Activated CD8-positive, alpha-beta T cell treated with anti-CD3 and anti-CD28 coated beads, Interleukin-2, amount 10 ng/mL, durations not matched to agents 7 days and 5 days (primary cell): ENCODE results near the gene TPRN. TPM values are rescaled to one million over a fixed set of nuclear protein-coding genes. Genes with fewer than 3 reads are reported as not detected.
A peak's percentile ranks its signal among the peaks of the same experiment; 100 is the strongest.

Source experiments
- ATAC-seq: fragments of 150-1000 bp; cut with Tn5 transposase; one replicate; pipeline ENCODE4 v1.10.0; 2021; ENCODE audit warnings: moderate library complexity
- CTCF ChIA-PET: fragments of 350-600 bp; sonication (Branson Sonifier 250); formaldehyde crosslinking; loops from one replicate; lab custom pipeline; 2021; ENCODE audit warnings: antibody characterized with exemption; lab: Charles Lee
- POLR2A ChIA-PET: fragments of 350-600 bp; sonication (Branson Sonifier 250); formaldehyde crosslinking; loops from one replicate; lab custom pipeline; 2021; ENCODE audit warnings: antibody characterized with exemption; lab: Charles Lee
- DNase-seq: peaks from one replicate; pipeline ENCODE4 v3.0.0-alpha.2; 2020
- H3K27ac Mint-ChIP-seq: one replicate; pipeline ENCODE4 v1.8.0; 2021; ENCODE audit warnings: mild to moderate bottlenecking, mixed read lengths
- H3K27me3 Mint-ChIP-seq: one replicate; pipeline ENCODE4 v1.8.0; 2021; ENCODE audit warnings: low read depth, mixed read lengths
- H3K36me3 Mint-ChIP-seq: one replicate; pipeline ENCODE4 v1.8.0; 2021; ENCODE audit warnings: low read depth, mixed read lengths
- H3K4me1 Mint-ChIP-seq: one replicate; pipeline ENCODE4 v1.8.0; 2021; ENCODE audit warnings: low read depth, mixed read lengths
- H3K4me3 Mint-ChIP-seq: one replicate; pipeline ENCODE4 v1.8.0; 2021; ENCODE audit warnings: mild to moderate bottlenecking, mixed read lengths
- H3K9me3 Mint-ChIP-seq: one replicate; pipeline ENCODE4 v1.8.0; 2022; ENCODE audit warnings: mixed read lengths; ENCODE audit not compliant: insufficient read depth
- total RNA-seq, 2 experiments: library from RNA; stranded (reverse); gene quantifications; one replicate each; pipeline ENCODE4 v1.2.3, GENCODE V29; 2021

TPRN gene
- total RNA-seq, 2 experiments from 2014 or later: 10.9 to 12.0 TPM

- Mint-ChIP-seq H3K4me1 (no peaks in the 10 kb centered on the region), H3K27me3 (peaks cover 24% of the 10 kb centered on the region), H3K36me3 (peaks cover 5% of the 10 kb centered on the region), H3K27ac (no peak overlapping the region), H3K4me3 (no peak overlapping the region), H3K9me3 (no peaks in the 10 kb centered on the region)
- DNase-seq: no peak
- ATAC-seq: no peak
- POLR2A ChIA-PET: interaction anchor here (1.0 kb wide), 1 partner anchor 9 kb away, joined by 3 read pairs; no protein-coding TSS in a partner anchor
- CTCF ChIA-PET: no interaction called here
Observed at GRCh38 chr9:137173796-137174664, 26.5 kb downstream of the TPRN start.

- no peak for ATAC-seq
- ChIA-PET CTCF (no interaction called here), POLR2A (no interaction called here)
- Mint-ChIP-seq H3K27me3 (peaks cover 30% of the 10 kb centered on the region), H3K36me3 (peaks cover 5% of the 10 kb centered on the region), H3K9me3 (no peaks in the 10 kb centered on the region), H3K27ac (no peak overlapping the region), H3K4me1 (peaks cover 3% of the 10 kb centered on the region), H3K4me3 (no peak overlapping the region)
- DNase-seq: no peak
Observed at GRCh38 chr9:137172901-137173795, 27.4 kb downstream of the TPRN start.

DNA sequence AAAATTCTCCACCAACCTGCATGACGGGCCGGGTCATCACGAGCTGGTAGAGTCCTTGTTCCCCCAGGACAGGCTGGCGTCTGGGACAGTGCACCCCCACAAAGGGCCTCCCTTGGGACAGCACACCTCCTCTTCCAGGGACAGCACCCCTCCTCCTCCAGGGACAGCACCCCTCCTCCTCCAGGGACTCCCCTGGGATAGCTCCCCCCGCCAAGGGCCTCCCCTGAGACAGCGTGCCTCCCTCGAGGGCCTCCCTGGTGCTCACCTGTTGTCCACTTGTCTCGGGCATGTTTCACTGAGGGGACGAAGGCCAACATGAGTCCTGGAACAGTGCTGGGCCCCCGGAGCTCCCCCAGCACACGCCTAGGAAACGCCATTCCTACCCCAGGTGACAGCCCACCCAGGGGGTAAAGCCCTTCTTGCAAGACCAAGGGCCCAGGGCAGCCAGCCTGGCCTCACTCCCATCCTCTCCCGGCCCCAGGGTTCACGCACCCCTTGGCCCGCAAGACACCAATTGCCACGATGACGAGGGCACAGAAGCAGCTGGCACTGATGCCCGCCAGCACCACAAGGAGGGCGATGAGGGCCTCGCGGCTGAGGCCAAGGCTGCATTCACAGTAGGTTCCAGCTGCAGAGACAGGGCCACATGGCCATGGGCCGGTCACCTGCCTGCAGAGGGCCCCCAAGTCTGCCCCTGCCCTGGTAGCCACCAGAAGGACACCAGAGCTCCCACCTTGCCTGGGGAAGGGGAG, 29.2 kb downstream of the TPRN start:
- Mint-ChIP-seq H3K36me3 (no peaks in the 10 kb centered on the region), H3K27ac (no peak overlapping the region), H3K4me1 (peaks cover 3% of the 10 kb centered on the region), H3K4me3 (no peak overlapping the region), H3K9me3 (no peaks in the 10 kb centered on the region), H3K27me3 (peaks cover 40% of the 10 kb centered on the region)
- no peak for DNase-seq
- CTCF ChIA-PET: no interaction called here
- no peak for ATAC-seq
- POLR2A ChIA-PET: interaction anchor here (0.6 to 0.8 kb wide), 4 partner anchors 16 to 71 kb away, joined by 3 to 4 read pairs (median 3); no protein-coding TSS in a partner anchor

GRCh38 chr9:137170486-137171148, 29.9 kb downstream of the TPRN start:
- DNase-seq: no peak
- ChIA-PET POLR2A (interaction anchor here (0.6 to 1.0 kb wide), 6 partner anchors 17 to 72 kb away, joined by 3 to 4 read pairs (median 3); no protein-coding TSS in a partner anchor), CTCF (no interaction called here)
- H3K9me3 Mint-ChIP-seq: no peaks in the 10 kb centered on the region
- H3K4me3 Mint-ChIP-seq: no peak overlapping the region
- no peaks in the 10 kb centered on the region for H3K36me3 Mint-ChIP-seq
- no peak for ATAC-seq
- H3K4me1 Mint-ChIP-seq: peaks cover 3% of the 10 kb centered on the region
- no peak overlapping the region for H3K27ac Mint-ChIP-seq
- H3K27me3 Mint-ChIP-seq: peaks cover 40% of the 10 kb centered on the region

- Mint-ChIP-seq H3K9me3 (no peaks in the 10 kb centered on the region), H3K36me3 (no peaks in the 10 kb centered on the region), H3K27me3 (peaks cover 40% of the 10 kb centered on the region), H3K4me3 (peak within 1 kb of the TSS; percentile 31), H3K27ac (no peak within 1 kb of the TSS), H3K4me1 (peaks cover 3% of the 10 kb centered on the region)
- DNase-seq (no peak), ATAC-seq (no peak)
- POLR2A ChIA-PET: interaction anchor here (0.9 to 1.1 kb wide), 3 partner anchors 19 to 71 kb away, joined by 3 to 4 read pairs (median 3); partner anchors contain the start of gene TUBB4B
- CTCF ChIA-PET: no interaction called here
Observed at GRCh38 chr9:137169896-137170358, 30.6 kb downstream of the TPRN start, which contains the start of gene LRRC26. TSS of gene LRRC26 (minus strand) at chr9:137170051. CDS start at chr9:137169943, 108 bp downstream.

GRCh38 chr9:137168904-137169856, 31.4 kb downstream of the TPRN start:
- peak overlapping the region; percentile 31 for H3K4me3 Mint-ChIP-seq
- DNase-seq (no peak), ATAC-seq (peak; percentile 37)
- H3K4me1 Mint-ChIP-seq: peaks cover 3% of the 10 kb centered on the region
- no peak overlapping the region for H3K27ac Mint-ChIP-seq
- peaks cover 40% of the 10 kb centered on the region for H3K27me3 Mint-ChIP-seq
- POLR2A ChIA-PET: interaction anchor here (0.6 to 1.1 kb wide), 3 partner anchors 12 to 71 kb away, joined by 3 read pairs; partner anchors contain the start of gene TUBB4B
- no peaks in the 10 kb centered on the region for H3K36me3 Mint-ChIP-seq
- no peaks in the 10 kb centered on the region for H3K9me3 Mint-ChIP-seq
- CTCF ChIA-PET: no interaction called here

DNA sequence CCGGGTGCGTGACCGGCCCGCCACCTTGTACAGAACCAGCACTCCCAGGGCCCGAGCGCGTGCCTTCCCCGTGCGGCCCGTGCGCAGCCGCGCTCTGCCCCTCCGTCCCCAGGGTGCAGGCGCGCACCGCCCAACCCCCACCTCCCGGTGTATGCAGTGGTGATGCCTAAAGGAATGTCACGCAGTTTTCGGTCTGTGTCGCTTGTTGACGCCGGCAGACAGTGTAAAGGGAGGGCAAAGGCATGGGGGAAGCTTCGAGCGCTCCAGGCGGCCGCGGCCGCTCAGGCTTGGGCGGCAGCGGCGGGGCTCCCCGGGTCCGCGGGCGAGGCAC, 32.0 kb downstream of the TPRN start:
- Mint-ChIP-seq H3K4me1 (peaks cover 3% of the 10 kb centered on the region), H3K27ac (no peak overlapping the region), H3K4me3 (no peak overlapping the region), H3K9me3 (no peaks in the 10 kb centered on the region), H3K36me3 (no peaks in the 10 kb centered on the region), H3K27me3 (peaks cover 41% of the 10 kb centered on the region)
- DNase-seq (no peak), ATAC-seq (peak; percentile 13)
- ChIA-PET POLR2A (interaction anchor here (0.6 kb wide), 1 partner anchor 12 kb away, joined by 3 read pairs; no protein-coding TSS in a partner anchor), CTCF (no interaction called here)

DNA sequence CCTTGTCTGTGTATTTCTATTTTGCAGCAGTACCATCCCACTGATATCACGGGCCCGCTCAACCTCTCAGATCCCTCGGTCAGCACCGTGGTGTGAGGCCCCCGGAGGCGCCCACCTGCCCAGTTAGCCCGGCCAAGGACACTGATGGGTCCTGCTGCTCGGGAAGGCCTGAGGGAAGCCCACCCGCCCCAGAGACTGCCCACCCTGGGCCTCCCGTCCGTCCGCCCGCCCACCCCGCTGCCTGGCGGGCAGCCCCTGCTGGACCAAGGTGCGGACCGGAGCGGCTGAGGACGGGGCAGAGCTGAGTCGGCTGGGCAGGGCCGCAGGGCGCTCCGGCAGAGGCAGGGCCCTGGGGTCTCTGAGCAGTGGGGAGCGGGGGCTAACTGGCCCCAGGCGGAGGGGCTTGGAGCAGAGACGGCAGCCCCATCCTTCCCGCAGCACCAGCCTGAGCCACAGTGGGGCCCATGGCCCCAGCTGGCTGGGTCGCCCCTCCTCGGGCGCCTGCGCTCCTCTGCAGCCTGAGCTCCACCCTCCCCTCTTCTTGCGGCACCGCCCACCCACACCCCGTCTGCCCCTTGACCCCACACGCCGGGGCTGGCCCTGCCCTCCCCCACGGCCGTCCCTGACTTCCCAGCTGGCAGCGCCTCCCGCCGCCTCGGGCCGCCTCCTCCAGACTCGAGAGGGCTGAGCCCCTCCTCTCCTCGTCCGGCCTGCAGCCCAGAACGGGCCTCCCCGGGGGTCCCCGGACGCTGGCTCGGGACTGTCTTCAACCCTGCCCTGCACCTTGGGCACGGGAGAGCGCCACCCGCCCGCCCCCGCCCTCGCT, 32.6 kb downstream of the TPRN start:
- peaks cover 37% of the 10 kb centered on the region for H3K27me3 Mint-ChIP-seq
- peaks cover 3% of the 10 kb centered on the region for H3K4me1 Mint-ChIP-seq
- ATAC-seq: no peak
- POLR2A ChIA-PET: interaction anchor here (0.6 kb wide), 1 partner anchor 11 kb away, joined by 3 read pairs; no protein-coding TSS in a partner anchor
- H3K36me3 Mint-ChIP-seq: no peaks in the 10 kb centered on the region
- no peak for DNase-seq
- H3K4me3 Mint-ChIP-seq: no peak overlapping the region
- H3K27ac Mint-ChIP-seq: no peak overlapping the region
- CTCF ChIA-PET: no interaction called here
- no peaks in the 10 kb centered on the region for H3K9me3 Mint-ChIP-seq

DNA sequence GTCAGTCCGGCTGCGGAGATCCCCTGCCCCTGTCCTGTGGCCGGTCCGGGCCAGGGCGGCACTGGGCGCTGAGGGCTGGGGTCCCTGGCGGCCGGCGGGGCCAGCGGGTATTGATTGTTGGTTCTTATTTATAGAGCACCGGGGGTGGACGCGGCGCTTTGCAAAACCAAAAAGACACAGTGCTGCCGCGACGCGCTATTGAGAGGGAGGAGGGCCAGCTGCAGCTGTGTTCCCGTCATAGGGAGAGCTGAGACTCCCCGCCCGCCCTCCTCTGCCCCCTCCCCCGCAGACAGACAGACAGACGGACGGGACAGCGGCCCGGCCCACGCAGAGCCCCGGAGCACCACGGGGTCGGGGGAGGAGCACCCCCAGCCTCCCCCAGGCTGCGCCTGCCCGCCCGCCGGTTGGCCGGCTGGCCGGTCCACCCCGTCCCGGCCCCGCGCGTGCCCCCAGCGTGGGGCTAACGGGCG, 33.2 kb downstream of the TPRN start:
- peaks cover 3% of the 10 kb centered on the region for H3K4me1 Mint-ChIP-seq
- CTCF ChIA-PET: no interaction called here
- DNase-seq (no peak), ATAC-seq (no peak)
- POLR2A ChIA-PET: no interaction called here
- H3K36me3 Mint-ChIP-seq: no peaks in the 10 kb centered on the region
- H3K9me3 Mint-ChIP-seq: no peaks in the 10 kb centered on the region
- H3K27me3 Mint-ChIP-seq: peaks cover 37% of the 10 kb centered on the region
- H3K27ac Mint-ChIP-seq: no peak overlapping the region
- H3K4me3 Mint-ChIP-seq: no peak overlapping the region
